RWPE2 (cell line): ENCODE measurements around the gene PCID2.

Source experiments
- ATAC-seq: fragments of 200-7000 bp; cut with Tn5 transposase; 3 replicates; pipeline ENCODE4 v1.9.1; 2021; ENCODE audit warnings: low read depth
- DNase-seq: peaks from one replicate; pipeline ENCODE4 v3.0.0-alpha.2; 2020; ENCODE audit warnings: low spot score
- H3K27ac ChIP-seq: fragments of 450-650 bp; 2 replicates; pipeline ENCODE4 v1.5.1; 2017; ENCODE audit warnings: mild to moderate bottlenecking; ENCODE audit not compliant: poor library complexity, severe bottlenecking
- H3K27me3 ChIP-seq: fragments of 250-450 bp; sonication (Bioruptor Pico); 2 replicates; pipeline ENCODE4 v1.5.1; 2021; ENCODE audit warnings: mild to moderate bottlenecking, moderate library complexity; ENCODE audit not compliant: insufficient read depth, poor library complexity, severe bottlenecking
- H3K36me3 ChIP-seq: fragments of 250-450 bp; sonication (Bioruptor Pico); 2 replicates; pipeline ENCODE4 v1.5.1; 2020; ENCODE audit warnings: low read depth, mild to moderate bottlenecking, moderate library complexity
- H3K4me1 ChIP-seq: fragments of 250-450 bp; sonication (Bioruptor Pico); 2 replicates; pipeline ENCODE4 v1.5.1; 2021; ENCODE audit warnings: mild to moderate bottlenecking, moderate library complexity; ENCODE audit not compliant: insufficient read depth, poor library complexity, severe bottlenecking
- H3K4me3 ChIP-seq: fragments of 250-450 bp; sonication (Bioruptor Pico); 2 replicates; pipeline ENCODE4 v1.5.1; 2021; ENCODE audit warnings: mild to moderate bottlenecking, moderate library complexity; ENCODE audit not compliant: severe bottlenecking
- H3K9me3 ChIP-seq: fragments of 250-450 bp; sonication (Bioruptor Pico); 2 replicates; pipeline ENCODE4 v1.5.1; 2021; ENCODE audit warnings: mild to moderate bottlenecking, moderate library complexity; ENCODE audit not compliant: severe bottlenecking
- TF ChIP-seq, protein P1 (sequence below): fragments of 450-650 bp; IDR thresholded peaks from one replicate; pipeline ENCODE4 v1.5.1; 2017; ENCODE audit warnings: mild to moderate bottlenecking, moderate library complexity; ENCODE audit not compliant: poor library complexity, severe bottlenecking

Gene PCID2

DNA sequence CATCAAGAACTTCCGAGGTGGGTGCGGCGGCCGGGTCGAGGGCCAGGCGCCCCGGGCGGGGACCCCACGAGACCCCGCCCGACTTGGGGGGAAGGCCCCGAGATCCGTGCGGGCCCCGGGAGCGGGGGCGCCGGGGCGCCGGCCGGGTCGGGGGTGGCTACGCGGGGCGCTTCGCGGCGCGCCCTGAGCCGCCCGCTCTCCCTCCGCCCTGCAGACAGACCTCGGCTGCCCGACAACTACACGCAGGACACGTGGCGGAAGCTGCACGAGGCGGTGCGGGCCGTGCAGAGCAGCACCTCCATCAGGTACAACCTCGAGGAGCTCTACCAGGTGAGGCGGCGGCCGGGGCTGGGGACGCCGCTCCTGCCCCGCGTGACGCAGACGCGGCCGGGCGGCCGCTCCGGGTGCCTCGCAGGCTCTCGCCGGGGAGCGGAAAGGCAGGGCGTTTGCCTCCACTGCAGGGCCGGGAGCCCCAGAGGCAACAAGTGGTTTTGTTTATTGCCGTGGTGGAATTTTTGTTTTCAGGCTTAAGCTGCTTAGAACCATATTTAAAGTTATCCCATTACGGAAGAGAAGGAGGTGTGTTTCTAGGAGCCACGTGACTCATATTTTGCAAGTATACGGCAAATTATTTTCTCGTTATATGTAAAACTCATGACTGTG, 1.4 kb upstream of the PCID2 start:
- peaks cover 14% of the 10 kb centered on the region for H3K4me1 ChIP-seq
- H3K36me3 ChIP-seq = peaks cover 49% of the 10 kb centered on the region
- TF ChIP-seq, protein P1, sequence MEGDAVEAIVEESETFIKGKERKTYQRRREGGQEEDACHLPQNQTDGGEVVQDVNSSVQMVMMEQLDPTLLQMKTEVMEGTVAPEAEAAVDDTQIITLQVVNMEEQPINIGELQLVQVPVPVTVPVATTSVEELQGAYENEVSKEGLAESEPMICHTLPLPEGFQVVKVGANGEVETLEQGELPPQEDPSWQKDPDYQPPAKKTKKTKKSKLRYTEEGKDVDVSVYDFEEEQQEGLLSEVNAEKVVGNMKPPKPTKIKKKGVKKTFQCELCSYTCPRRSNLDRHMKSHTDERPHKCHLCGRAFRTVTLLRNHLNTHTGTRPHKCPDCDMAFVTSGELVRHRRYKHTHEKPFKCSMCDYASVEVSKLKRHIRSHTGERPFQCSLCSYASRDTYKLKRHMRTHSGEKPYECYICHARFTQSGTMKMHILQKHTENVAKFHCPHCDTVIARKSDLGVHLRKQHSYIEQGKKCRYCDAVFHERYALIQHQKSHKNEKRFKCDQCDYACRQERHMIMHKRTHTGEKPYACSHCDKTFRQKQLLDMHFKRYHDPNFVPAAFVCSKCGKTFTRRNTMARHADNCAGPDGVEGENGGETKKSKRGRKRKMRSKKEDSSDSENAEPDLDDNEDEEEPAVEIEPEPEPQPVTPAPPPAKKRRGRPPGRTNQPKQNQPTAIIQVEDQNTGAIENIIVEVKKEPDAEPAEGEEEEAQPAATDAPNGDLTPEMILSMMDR = no peak
- no peaks in the 10 kb centered on the region for H3K27me3 ChIP-seq
- DNase-seq (peak; percentile 80), ATAC-seq (peak; percentile 45)
- H3K9me3 ChIP-seq = no peaks in the 10 kb centered on the region
- peak overlapping the region; percentile 88 for H3K27ac ChIP-seq
- peak overlapping the region; percentile 74 for H3K4me3 ChIP-seq

DNA sequence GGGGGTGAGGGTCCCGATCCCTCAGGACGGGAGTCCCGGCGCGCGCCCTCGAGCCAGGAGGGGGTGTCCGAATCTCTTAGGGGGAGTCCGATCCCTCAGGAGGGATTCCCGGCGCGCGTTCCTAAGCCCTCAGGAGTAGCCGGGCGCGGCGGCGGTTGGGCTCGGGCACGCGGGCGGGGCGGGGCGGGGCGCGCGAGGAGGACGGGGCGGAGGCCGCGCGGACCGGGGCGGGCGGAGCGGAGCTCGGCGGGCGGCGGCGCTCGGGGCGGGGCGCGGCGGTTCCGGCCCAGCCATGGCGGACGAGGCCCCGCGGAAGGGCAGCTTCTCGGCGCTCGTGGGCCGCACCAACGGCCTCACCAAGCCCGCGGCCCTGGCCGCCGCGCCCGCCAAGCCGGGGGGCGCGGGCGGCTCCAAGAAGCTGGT, 878 bp upstream of the PCID2 start, which contains the start of gene CUL4A:
Gene CUL4A, plus strand, starts transcription at position 278 of the 423 bp plus-strand sequence. Its CDS starts 15 bp downstream, at position 293.
- H3K4me1 ChIP-seq = peaks cover 14% of the 10 kb centered on the region
- ATAC-seq (peak; percentile 59), DNase-seq (peak; percentile 80)
- no peaks in the 10 kb centered on the region for H3K9me3 ChIP-seq
- TF ChIP-seq, protein P1 = no peak
- H3K27ac ChIP-seq = peak within 1 kb of the TSS; percentile 88
- peak within 1 kb of the TSS; percentile 74 for H3K4me3 ChIP-seq
- H3K36me3 ChIP-seq = peaks cover 50% of the 10 kb centered on the region
- no peaks in the 10 kb centered on the region for H3K27me3 ChIP-seq

DNA sequence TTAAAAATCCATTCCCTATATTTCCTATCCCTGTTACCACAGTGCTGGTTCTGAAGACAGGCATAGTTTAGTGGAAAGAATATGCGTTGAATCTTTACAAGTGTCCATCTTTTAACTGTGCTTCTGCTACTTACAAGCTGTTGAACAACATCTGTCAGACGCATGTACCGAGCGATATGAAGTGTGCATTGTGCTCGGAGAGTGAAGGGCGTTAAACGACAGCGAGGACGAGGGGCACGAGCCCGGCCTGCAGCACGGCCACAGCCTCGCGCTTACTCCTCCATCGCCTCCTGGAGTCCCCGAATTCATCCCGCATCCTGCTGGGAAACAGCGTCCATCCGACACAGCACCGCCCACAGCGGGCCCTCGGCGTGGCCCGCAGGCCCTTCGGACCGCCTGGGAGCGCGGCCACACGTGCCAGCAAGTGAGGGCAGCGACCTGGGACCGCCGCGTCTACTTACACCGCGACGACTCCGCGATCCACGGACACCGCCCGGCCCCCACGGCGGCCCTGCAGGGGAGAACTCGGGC, 514 bp downstream of the PCID2 start:
- DNase-seq = no peak
- TF ChIP-seq, protein P1 = no peak
- ATAC-seq = peak; percentile 37
- Histone ChIP-seq H3K27me3 (no peaks in the 10 kb centered on the region), H3K4me3 (peak overlapping the region; percentile 74), H3K4me1 (peaks cover 14% of the 10 kb centered on the region), H3K36me3 (peaks cover 49% of the 10 kb centered on the region), H3K27ac (peak overlapping the region; percentile 88), H3K9me3 (no peaks in the 10 kb centered on the region)

DNA sequence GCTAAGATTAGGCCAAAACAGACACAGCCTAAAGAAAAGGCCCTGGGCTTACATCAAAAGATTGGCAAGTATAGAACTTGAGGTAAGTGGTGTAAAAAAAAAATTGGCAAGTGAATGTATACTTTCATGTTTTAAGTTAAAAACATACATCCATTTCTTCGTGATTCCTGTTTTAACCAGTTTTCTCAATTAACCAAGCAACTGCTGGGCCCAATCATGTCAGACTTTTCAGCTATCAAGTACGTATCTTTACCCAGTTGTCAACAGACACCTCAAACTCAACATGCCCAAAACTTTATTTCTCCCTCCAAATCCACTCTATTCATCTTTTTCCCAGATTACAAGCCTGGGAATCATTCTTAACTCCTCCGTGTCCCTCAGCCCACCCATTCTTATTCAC, 1.0 kb downstream of the PCID2 start:
- peaks cover 50% of the 10 kb centered on the region for H3K36me3 ChIP-seq
- DNase-seq (no peak), ATAC-seq (no peak)
- TF ChIP-seq, protein P1 = no peak
- H3K4me3 ChIP-seq = peak overlapping the region; percentile 74
- no peaks in the 10 kb centered on the region for H3K9me3 ChIP-seq
- H3K27ac ChIP-seq = peak overlapping the region; percentile 88
- peaks cover 14% of the 10 kb centered on the region for H3K4me1 ChIP-seq
- no peaks in the 10 kb centered on the region for H3K27me3 ChIP-seq

DNA sequence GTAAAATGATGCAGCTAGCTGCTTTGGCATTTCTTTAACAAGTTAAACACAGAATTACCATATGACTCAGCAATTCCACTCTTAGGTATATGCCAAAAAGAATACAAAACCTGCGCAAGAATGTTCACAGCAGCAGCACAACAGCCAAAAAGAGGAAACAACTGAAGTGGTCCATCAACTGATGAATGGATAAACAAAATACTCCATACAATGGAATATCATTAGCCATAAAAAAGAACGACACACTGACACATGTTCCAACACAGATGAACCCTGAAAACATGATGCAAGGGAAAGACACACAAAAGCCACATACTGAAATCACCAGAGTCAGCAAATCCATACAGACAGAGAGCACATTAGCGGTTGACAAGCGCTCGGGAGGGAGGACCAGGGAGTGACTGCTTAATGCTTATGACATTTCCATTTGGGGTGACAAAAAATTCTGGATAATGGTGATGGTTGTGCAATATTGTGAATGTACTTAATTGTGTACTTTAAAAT, 3.0 kb downstream of the PCID2 start:
- Histone ChIP-seq H3K27ac (no peak overlapping the region), H3K4me1 (peaks cover 7% of the 10 kb centered on the region), H3K27me3 (no peaks in the 10 kb centered on the region), H3K9me3 (no peaks in the 10 kb centered on the region), H3K36me3 (peaks cover 43% of the 10 kb centered on the region), H3K4me3 (no peak overlapping the region)
- DNase-seq (no peak), ATAC-seq (no peak)
- TF ChIP-seq, protein P1 = no peak
